ENCODE data around the gene RBM39. TPM values are rescaled to one million over a fixed set of nuclear protein-coding genes. Genes with fewer than 3 reads are reported as not detected.

RBM39 gene
- total and polyA plus RNA-seq, 2 experiments from 2014 or later: 259 to 413 TPM

DNA sequence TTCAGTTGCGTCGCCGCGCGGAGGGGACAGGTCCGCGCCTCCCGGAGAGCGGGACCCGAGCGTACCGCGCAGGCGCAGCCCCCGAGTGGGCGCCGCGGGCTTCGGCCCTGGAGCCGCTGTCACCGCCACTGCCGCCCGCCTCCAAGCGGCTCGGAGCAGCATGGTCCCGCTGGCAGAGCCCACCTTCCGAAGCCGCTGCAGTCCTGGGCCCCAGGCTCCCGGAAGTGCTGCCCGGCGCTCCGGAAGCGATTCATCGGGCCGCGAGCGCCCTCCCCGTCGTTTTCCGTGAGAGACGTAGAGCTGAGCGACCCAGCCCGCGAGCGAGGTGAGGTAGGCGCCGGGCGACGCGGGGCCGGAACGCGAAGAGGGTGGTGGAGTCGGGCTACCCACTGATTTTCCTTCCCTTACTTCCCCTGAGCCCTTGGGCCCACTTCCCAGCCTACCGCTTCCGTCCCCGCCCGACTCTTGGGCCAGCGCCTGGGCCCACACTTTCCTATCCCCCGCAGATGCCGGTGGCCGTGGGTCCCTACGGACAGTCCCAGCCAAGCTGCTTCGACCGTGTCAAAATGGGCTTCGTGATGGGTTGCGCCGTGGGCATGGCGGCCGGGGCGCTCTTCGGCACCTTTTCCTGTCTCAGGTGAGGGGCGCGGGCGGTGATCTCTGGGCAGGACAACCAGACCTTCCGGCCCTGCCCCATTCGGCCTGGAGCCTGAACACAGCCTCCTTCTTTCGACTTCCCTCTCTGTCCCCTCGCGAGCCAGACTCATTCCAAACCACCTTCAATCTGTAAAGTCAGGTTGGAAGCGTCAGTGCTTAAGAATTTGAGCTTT, 42.7 kb downstream of the RBM39 start, which contains the start of the genes NFS1 and ROMO1:
Gene NFS1, minus strand, starts transcription at position 226 of the 830 bp plus-strand sequence. Its CDS starts 64 bp downstream, at position 162.
Gene ROMO1, plus strand, starts transcription at position 279 of the 830 bp plus-strand sequence. Its CDS starts 228 bp downstream, at position 507.
- Mint-ChIP-seq H3K4me1 (peaks cover 17% of the 10 kb centered on the region), H3K9me3 (no peaks in the 10 kb centered on the region), H3K27ac (peak within 1 kb of the TSS; percentile 98), H3K36me3 (ENCODE audit: low read depth) (peaks cover 41% of the 10 kb centered on the region), H3K4me3 (peak within 1 kb of the TSS; percentile 88), H3K27me3 (ENCODE audit: insufficient read depth, low read depth, poor library complexity) (peaks cover 14% of the 10 kb centered on the region)
- TF ChIP-seq, protein P1, sequence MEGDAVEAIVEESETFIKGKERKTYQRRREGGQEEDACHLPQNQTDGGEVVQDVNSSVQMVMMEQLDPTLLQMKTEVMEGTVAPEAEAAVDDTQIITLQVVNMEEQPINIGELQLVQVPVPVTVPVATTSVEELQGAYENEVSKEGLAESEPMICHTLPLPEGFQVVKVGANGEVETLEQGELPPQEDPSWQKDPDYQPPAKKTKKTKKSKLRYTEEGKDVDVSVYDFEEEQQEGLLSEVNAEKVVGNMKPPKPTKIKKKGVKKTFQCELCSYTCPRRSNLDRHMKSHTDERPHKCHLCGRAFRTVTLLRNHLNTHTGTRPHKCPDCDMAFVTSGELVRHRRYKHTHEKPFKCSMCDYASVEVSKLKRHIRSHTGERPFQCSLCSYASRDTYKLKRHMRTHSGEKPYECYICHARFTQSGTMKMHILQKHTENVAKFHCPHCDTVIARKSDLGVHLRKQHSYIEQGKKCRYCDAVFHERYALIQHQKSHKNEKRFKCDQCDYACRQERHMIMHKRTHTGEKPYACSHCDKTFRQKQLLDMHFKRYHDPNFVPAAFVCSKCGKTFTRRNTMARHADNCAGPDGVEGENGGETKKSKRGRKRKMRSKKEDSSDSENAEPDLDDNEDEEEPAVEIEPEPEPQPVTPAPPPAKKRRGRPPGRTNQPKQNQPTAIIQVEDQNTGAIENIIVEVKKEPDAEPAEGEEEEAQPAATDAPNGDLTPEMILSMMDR (conservative IDR thresholded peaks at IDR 0.05; ENCODE audit: low read depth in 2 of 2): peak in 1 of 2 experiments; percentile 22; a peak in 1 of 4 replicates
- TF ChIP-seq, protein P2, sequence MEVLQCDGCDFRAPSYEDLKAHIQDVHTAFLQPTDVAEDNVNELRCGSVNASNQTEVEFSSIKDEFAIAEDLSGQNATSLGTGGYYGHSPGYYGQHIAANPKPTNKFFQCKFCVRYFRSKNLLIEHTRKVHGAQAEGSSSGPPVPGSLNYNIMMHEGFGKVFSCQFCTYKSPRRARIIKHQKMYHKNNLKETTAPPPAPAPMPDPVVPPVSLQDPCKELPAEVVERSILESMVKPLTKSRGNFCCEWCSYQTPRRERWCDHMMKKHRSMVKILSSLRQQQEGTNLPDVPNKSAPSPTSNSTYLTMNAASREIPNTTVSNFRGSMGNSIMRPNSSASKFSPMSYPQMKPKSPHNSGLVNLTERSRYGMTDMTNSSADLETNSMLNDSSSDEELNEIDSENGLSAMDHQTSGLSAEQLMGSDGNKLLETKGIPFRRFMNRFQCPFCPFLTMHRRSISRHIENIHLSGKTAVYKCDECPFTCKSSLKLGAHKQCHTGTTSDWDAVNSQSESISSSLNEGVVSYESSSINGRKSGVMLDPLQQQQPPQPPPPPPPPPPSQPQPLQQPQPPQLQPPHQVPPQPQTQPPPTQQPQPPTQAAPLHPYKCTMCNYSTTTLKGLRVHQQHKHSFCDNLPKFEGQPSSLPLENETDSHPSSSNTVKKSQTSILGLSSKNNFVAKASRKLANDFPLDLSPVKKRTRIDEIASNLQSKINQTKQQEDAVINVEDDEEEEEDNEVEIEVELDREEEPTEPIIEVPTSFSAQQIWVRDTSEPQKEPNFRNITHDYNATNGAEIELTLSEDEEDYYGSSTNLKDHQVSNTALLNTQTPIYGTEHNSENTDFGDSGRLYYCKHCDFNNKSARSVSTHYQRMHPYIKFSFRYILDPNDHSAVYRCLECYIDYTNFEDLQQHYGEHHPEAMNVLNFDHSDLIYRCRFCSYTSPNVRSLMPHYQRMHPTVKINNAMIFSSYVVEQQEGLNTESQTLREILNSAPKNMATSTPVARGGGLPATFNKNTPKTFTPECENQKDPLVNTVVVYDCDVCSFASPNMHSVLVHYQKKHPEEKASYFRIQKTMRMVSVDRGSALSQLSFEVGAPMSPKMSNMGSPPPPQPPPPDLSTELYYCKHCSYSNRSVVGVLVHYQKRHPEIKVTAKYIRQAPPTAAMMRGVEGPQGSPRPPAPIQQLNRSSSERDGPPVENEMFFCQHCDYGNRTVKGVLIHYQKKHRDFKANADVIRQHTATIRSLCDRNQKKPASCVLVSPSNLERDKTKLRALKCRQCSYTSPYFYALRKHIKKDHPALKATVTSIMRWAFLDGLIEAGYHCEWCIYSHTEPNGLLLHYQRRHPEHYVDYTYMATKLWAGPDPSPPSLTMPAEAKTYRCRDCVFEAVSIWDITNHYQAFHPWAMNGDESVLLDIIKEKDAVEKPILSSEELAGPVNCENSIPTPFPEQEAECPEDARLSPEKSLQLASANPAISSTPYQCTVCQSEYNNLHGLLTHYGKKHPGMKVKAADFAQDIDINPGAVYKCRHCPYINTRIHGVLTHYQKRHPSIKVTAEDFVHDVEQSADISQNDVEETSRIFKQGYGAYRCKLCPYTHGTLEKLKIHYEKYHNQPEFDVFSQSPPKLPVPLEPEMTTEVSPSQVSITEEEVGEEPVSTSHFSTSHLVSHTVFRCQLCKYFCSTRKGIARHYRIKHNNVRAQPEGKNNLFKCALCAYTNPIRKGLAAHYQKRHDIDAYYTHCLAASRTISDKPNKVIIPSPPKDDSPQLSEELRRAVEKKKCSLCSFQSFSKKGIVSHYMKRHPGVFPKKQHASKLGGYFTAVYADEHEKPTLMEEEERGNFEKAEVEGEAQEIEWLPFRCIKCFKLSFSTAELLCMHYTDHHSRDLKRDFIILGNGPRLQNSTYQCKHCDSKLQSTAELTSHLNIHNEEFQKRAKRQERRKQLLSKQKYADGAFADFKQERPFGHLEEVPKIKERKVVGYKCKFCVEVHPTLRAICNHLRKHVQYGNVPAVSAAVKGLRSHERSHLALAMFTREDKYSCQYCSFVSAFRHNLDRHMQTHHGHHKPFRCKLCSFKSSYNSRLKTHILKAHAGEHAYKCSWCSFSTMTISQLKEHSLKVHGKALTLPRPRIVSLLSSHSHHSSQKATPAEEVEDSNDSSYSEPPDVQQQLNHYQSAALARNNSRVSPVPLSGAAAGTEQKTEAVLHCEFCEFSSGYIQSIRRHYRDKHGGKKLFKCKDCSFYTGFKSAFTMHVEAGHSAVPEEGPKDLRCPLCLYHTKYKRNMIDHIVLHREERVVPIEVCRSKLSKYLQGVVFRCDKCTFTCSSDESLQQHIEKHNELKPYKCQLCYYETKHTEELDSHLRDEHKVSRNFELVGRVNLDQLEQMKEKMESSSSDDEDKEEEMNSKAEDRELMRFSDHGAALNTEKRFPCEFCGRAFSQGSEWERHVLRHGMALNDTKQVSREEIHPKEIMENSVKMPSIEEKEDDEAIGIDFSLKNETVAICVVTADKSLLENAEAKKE (CRISPR knock-in tag; IDR thresholded peaks at IDR 0.05): no peak
- TF ChIP-seq STAT1 (IDR thresholded peaks at IDR 0.05; ENCODE audit: unreplicated experiment) (no peak), ZNF114 (CRISPR knock-in tag; IDR thresholded peaks at IDR 0.05) (no peak), CREB1 (CRISPR knock-in tag; IDR thresholded peaks at IDR 0.05; ENCODE audit: low read depth) (peak; percentile 92), ZNF331 (CRISPR knock-in tag; IDR thresholded peaks at IDR 0.05; ENCODE audit: low read depth) (no peak), EZH2 (IDR thresholded peaks at IDR 0.05; ENCODE audit: low read depth, unreplicated experiment) (no peak), JUNB (IDR thresholded peaks at IDR 0.05; ENCODE audit: unreplicated experiment) (no peak), EZH2phosphoT487 (IDR thresholded peaks at IDR 0.05; ENCODE audit: unreplicated experiment) (no peak), NANOG (IDR thresholded peaks at IDR 0.05; ENCODE audit: borderline replicate concordance) (peak; percentile 74; the same call in 1 of the 2 replicates), POLR2AphosphoS5 (IDR thresholded peaks at IDR 0.05; ENCODE audit: low read depth) (peak; percentile 93)
- TF ChIP-seq, protein P3, sequence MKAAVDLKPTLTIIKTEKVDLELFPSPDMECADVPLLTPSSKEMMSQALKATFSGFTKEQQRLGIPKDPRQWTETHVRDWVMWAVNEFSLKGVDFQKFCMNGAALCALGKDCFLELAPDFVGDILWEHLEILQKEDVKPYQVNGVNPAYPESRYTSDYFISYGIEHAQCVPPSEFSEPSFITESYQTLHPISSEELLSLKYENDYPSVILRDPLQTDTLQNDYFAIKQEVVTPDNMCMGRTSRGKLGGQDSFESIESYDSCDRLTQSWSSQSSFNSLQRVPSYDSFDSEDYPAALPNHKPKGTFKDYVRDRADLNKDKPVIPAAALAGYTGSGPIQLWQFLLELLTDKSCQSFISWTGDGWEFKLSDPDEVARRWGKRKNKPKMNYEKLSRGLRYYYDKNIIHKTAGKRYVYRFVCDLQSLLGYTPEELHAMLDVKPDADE (IDR thresholded peaks at IDR 0.05): peak; percentile 84
- TF ChIP-seq, protein P4, sequence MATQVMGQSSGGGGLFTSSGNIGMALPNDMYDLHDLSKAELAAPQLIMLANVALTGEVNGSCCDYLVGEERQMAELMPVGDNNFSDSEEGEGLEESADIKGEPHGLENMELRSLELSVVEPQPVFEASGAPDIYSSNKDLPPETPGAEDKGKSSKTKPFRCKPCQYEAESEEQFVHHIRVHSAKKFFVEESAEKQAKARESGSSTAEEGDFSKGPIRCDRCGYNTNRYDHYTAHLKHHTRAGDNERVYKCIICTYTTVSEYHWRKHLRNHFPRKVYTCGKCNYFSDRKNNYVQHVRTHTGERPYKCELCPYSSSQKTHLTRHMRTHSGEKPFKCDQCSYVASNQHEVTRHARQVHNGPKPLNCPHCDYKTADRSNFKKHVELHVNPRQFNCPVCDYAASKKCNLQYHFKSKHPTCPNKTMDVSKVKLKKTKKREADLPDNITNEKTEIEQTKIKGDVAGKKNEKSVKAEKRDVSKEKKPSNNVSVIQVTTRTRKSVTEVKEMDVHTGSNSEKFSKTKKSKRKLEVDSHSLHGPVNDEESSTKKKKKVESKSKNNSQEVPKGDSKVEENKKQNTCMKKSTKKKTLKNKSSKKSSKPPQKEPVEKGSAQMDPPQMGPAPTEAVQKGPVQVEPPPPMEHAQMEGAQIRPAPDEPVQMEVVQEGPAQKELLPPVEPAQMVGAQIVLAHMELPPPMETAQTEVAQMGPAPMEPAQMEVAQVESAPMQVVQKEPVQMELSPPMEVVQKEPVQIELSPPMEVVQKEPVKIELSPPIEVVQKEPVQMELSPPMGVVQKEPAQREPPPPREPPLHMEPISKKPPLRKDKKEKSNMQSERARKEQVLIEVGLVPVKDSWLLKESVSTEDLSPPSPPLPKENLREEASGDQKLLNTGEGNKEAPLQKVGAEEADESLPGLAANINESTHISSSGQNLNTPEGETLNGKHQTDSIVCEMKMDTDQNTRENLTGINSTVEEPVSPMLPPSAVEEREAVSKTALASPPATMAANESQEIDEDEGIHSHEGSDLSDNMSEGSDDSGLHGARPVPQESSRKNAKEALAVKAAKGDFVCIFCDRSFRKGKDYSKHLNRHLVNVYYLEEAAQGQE (IDR thresholded peaks at IDR 0.05; ENCODE audit: unreplicated experiment): no peak
- H3K4me1 ChIP-seq (ENCODE audit: insufficient read depth): peaks cover 12% of the 10 kb centered on the region
- ATAC-seq (peak; percentile 89), DNase-seq (ENCODE audit: low spot score) (peak; percentile 95)
- H3K4me2 ChIP-seq: peak within 1 kb of the TSS; percentile 99
- H3F3A ChIP-seq (replicated peaks; ENCODE audit: low read depth): peaks cover 56% of the 10 kb centered on the region
- H3K9me2 ChIP-seq (ENCODE audit: insufficient read depth): no peaks in the 10 kb centered on the region
- peaks cover 11% of the 10 kb centered on the region for H3K79me2 ChIP-seq (replicated peaks; ENCODE audit: insufficient read depth)
- H2AFZ ChIP-seq: peak within 1 kb of the TSS; percentile 100
- no peaks in the 10 kb centered on the region for H3K27me3 ChIP-seq (ENCODE audit: insufficient read depth)
- H3K36me3 ChIP-seq (ENCODE audit: insufficient read depth): peaks cover 13% of the 10 kb centered on the region
- H3K27ac ChIP-seq (ENCODE audit: low read depth): peak within 1 kb of the TSS; percentile 98
- H3K4me3 ChIP-seq: peak within 1 kb of the TSS; percentile 99
- H4K20me1 ChIP-seq (replicated peaks; ENCODE audit: insufficient read depth): peaks cover 10% of the 10 kb centered on the region; the same call in 1 of the 2 replicates

All from GM23338 (cell line).